Glutamatergic neuron (in vitro differentiated cells): ENCODE measurements around the gene ACRBP. TPM values are rescaled to one million over a fixed set of nuclear protein-coding genes. Genes with fewer than 3 reads are reported as not detected.
A peak's percentile ranks its signal among the peaks of the same experiment; 100 is the strongest.
"Not testable (repeated sequence)": the region's sequence is repeated elsewhere in the genome, so short reads cannot be mapped to it uniquely, and the experiment has no call there.

ENCODE experiments used
- DNase-seq: peaks from one replicate; pipeline ENCODE4 v3.0.0; 2022
- H3K27ac Mint-ChIP-seq: one replicate; pipeline ENCODE4 v1.8.0; 2020; ENCODE audit warnings: mild to moderate bottlenecking, mixed read lengths, inconsistent platforms; ENCODE audit not compliant: unreplicated experiment
- H3K27me3 Mint-ChIP-seq: one replicate; pipeline ENCODE4 v1.8.0; 2020; ENCODE audit warnings: mild to moderate bottlenecking, moderate library complexity, mixed read lengths, inconsistent platforms; ENCODE audit not compliant: unreplicated experiment
- H3K36me3 Mint-ChIP-seq: one replicate; pipeline ENCODE4 v1.8.0; 2020; ENCODE audit warnings: mild to moderate bottlenecking, mixed read lengths, inconsistent platforms; ENCODE audit not compliant: unreplicated experiment
- H3K4me1 Mint-ChIP-seq: one replicate; pipeline ENCODE4 v1.8.0; 2020; ENCODE audit warnings: mild to moderate bottlenecking, low read depth, mixed read lengths, inconsistent platforms; ENCODE audit not compliant: unreplicated experiment
- H3K4me3 Mint-ChIP-seq: one replicate; pipeline ENCODE4 v1.8.0; 2020; ENCODE audit warnings: mild to moderate bottlenecking, mixed read lengths, inconsistent platforms; ENCODE audit not compliant: unreplicated experiment
- H3K9me3 Mint-ChIP-seq: one replicate; pipeline ENCODE4 v1.8.0; 2020; ENCODE audit warnings: mild to moderate bottlenecking, moderate library complexity, mixed read lengths, inconsistent platforms; ENCODE audit not compliant: unreplicated experiment
- total RNA-seq: library from RNA; stranded (reverse); fragmentation: NEBNext Ultra II Directional; extraction: Animal tissue kit (Norgen Biotek cat#: 25700); gene quantifications from one replicate; pipeline ENCODE4 v1.2.1, GENCODE V29; 2021; ENCODE audit not compliant: unreplicated experiment
- TF ChIP-seq, protein P1 (sequence below): fragments of 200-600 bp; sonication (generic); IDR thresholded peaks from one replicate; pipeline ENCODE4 v1.5.0; 2021; ENCODE audit not compliant: partially characterized antibody, unreplicated experiment

ACRBP gene
- total RNA-seq, 1 donor from 2014 or later: 2.5 TPM

DNA sequence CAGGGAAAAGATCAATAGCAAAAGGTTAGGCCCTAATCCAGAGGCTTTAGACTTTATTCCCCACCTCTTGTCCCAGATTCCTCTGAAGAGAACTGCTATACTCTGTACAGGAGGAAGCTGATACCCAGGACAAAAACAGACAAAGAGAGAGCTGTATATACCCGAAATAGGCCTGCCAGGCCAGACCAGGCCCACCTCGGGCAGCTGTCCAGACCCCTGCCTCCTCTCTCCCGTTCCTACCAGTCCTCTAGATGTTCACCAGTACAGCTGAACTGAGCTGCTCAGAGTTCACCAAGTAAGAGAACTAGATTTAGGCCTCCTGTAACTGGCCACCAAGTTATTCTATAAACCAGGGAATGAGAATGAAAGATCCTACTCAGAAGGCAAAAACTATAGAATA is 44.7 kb downstream of the ACRBP start:
- H3K4me1 Mint-ChIP-seq: peaks cover 38% of the 10 kb centered on the region
- H3K27ac Mint-ChIP-seq: peak overlapping the region; percentile 95
- H3K9me3 Mint-ChIP-seq: peaks cover 33% of the 10 kb centered on the region
- no peak for DNase-seq
- peaks cover 25% of the 10 kb centered on the region for H3K27me3 Mint-ChIP-seq
- TF ChIP-seq, protein P1, sequence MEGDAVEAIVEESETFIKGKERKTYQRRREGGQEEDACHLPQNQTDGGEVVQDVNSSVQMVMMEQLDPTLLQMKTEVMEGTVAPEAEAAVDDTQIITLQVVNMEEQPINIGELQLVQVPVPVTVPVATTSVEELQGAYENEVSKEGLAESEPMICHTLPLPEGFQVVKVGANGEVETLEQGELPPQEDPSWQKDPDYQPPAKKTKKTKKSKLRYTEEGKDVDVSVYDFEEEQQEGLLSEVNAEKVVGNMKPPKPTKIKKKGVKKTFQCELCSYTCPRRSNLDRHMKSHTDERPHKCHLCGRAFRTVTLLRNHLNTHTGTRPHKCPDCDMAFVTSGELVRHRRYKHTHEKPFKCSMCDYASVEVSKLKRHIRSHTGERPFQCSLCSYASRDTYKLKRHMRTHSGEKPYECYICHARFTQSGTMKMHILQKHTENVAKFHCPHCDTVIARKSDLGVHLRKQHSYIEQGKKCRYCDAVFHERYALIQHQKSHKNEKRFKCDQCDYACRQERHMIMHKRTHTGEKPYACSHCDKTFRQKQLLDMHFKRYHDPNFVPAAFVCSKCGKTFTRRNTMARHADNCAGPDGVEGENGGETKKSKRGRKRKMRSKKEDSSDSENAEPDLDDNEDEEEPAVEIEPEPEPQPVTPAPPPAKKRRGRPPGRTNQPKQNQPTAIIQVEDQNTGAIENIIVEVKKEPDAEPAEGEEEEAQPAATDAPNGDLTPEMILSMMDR: no peak
- H3K36me3 Mint-ChIP-seq: peaks cover 23% of the 10 kb centered on the region
- peak overlapping the region; percentile 100 for H3K4me3 Mint-ChIP-seq

DNA sequence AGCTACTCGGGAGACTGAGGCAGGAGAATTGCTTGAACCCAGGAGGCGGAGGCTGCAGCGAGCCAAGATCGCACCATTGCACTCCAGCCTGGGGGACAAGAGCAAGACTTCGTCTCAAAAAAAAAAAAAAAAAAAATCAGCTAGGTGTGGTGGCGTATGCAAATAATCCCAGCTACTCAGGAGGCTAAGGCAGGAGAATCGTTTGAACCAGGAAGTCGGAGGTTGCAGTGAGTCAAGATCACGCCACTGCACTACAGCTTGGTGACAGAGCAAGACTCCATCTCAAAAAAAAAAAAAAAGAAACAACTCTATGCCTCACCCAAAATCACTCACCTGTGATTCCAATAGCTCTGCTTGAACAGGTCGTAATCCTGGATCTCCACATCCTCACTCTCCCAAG is 51.6 kb downstream of the ACRBP start:
- not testable (repeated sequence) for H3K4me3 Mint-ChIP-seq, DNase-seq, H3K9me3 Mint-ChIP-seq, H3K27me3 Mint-ChIP-seq, H3K27ac Mint-ChIP-seq
- peaks cover 13% of the 10 kb centered on the region for H3K36me3 Mint-ChIP-seq
- peaks cover 19% of the 10 kb centered on the region for H3K4me1 Mint-ChIP-seq

DNA sequence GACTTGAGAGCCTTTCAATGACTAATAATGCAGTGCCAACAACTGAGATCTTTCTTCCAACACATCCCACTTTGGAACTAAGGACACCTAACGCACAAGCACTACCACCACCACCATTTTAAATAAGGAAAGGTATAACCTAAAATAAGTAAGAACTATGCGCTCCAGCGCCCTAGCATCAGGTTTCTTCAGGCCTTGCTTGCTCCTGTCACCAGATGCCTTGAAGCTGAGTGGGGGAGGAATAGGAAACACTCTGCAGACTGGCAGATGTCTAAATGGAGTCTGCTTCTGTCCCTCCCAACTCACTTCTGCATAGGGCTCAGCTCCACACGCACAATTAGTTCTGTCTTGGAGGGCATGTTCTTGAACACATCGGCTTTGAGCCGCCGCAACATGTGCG is 55.1 kb downstream of the ACRBP start:
- TF ChIP-seq, protein P1: no peak
- no peak for DNase-seq
- H3K9me3 Mint-ChIP-seq: peaks cover 10% of the 10 kb centered on the region

More for the DNA sequence above, 55.1 kb downstream of the ACRBP start:
- peaks cover 8% of the 10 kb centered on the region for H3K36me3 Mint-ChIP-seq
- peaks cover 2% of the 10 kb centered on the region for H3K27me3 Mint-ChIP-seq
- H3K4me1 Mint-ChIP-seq: peaks cover 11% of the 10 kb centered on the region
- no peak overlapping the region for H3K27ac Mint-ChIP-seq
- H3K4me3 Mint-ChIP-seq: no peak overlapping the region

Other genes with a start within 250 kb of the ACRBP start
- gene CD27, start 202.5 kb downstream of the ACRBP start, total RNA-seq: not detected
- 0.96 TPM for gene TAPBPL, start 195.4 kb downstream of the ACRBP start, total RNA-seq
- gene VAMP1, start 176.8 kb downstream of the ACRBP start, total RNA-seq: 14.0 TPM
- gene MRPL51, start 154.2 kb downstream of the ACRBP start, total RNA-seq: 138 TPM
- 29.3 TPM for gene NCAPD2, start 153.3 kb downstream of the ACRBP start, total RNA-seq
- gene GAPDH, start 112.9 kb downstream of the ACRBP start, total RNA-seq: 2,124 TPM
- gene IFFO1, start 91.4 kb downstream of the ACRBP start, total RNA-seq: 50.3 TPM
- gene NOP2, start 79.1 kb downstream of the ACRBP start, total RNA-seq: 53.5 TPM
- 957 TPM for gene CHD4, start 40.1 kb downstream of the ACRBP start, total RNA-seq
- gene LPAR5, start 11.5 kb downstream of the ACRBP start, total RNA-seq: not detected
- 76.9 TPM for gene ING4, start 15.7 kb upstream of the ACRBP start, total RNA-seq
- gene ZNF384, start 41.9 kb upstream of the ACRBP start, total RNA-seq: 83.2 TPM
- gene PIANP, start 53.4 kb upstream of the ACRBP start, total RNA-seq: 48.8 TPM
- 25.9 TPM for gene COPS7A, start 76.6 kb upstream of the ACRBP start, total RNA-seq
- 228 TPM for gene MLF2, start 105.7 kb upstream of the ACRBP start, total RNA-seq
- 966 TPM for gene PTMS, start 118.9 kb upstream of the ACRBP start, total RNA-seq
- gene LAG3, start 125.1 kb upstream of the ACRBP start, total RNA-seq: 7.3 TPM
- gene CD4, start 142.1 kb upstream of the ACRBP start, total RNA-seq: 0.17 TPM
- 145 TPM for gene GPR162, start 174.4 kb upstream of the ACRBP start, total RNA-seq
- 58.4 TPM for gene P3H3, start 181.0 kb upstream of the ACRBP start, total RNA-seq
- 45.7 TPM for gene GNB3, start 193.5 kb upstream of the ACRBP start, total RNA-seq
- 5.2 TPM for gene CDCA3, start 203.9 kb upstream of the ACRBP start, total RNA-seq
- gene USP5, start 204.7 kb upstream of the ACRBP start, total RNA-seq: 141 TPM
- gene TPI1, start 220.1 kb upstream of the ACRBP start, total RNA-seq: 663 TPM
- gene SPSB2, start 225.9 kb upstream of the ACRBP start, total RNA-seq: 4.3 TPM